HG03558 (cell line): Measurements from ENCODE around the gene SLC35E2B.
"Not testable (repeated sequence)": the region's sequence is repeated elsewhere in the genome, so short reads cannot be mapped to it uniquely, and the experiment has no call there.

Source experiments
- ATAC-seq: cut with Tn5 transposase; IDR thresholded peaks from one replicate; pipeline ENCODE4 v1.9.1; 2021; ENCODE audit warnings: moderate number of reproducible peaks; ENCODE audit not compliant: unreplicated experiment; ENCODE audit errors: extremely low read depth

SLC35E2B gene

DNA sequence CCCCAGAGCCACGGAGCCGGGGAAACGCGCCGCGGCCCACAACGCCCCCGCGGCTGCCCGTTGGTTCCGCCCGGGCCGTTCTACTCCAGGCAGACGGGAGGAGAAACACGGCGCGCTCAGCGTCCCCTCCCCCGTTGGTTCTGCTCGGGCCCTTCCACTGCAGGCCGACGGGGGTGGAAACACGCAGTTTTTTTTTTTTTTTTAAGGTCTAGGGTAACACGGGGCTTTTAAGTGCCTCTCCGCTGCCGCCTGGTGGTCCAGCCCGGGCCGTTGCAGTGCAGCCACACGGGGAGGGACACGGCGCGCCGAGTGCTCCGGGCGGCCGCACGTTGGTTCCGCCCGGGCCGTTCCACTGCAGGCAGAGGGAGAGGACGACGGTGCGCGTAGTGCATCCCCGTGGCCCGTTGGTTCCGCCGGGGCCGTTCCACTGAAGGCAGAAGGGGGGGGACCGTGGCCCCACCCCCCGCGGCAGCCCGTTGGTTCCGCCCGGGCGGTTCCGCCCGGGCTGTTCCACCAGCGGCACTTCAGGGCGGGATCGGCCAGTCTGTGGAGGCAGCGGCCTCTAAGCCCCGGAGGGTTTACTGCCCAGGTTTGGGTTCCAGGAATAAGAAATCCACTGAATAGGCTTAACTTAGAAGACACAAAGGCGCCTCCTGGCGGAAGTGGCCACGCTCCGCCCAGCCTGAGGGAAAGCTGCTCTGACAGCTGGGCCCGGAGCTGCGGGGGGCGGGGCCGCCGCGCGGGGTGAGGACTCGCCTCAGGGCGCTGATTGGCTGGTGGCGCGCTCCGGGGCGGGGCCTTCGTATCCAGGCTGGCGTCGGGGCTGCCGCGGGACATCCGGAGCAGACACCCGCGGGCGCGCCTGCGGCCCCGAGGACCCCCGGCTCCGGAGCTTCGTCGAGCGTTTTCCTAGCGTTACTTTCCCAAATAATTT lies at the start of gene SLC35E2B:
Gene SLC35E2B, minus strand, starts transcription at position 82 of the 934 bp plus-strand sequence. CDS start 16,096 bp downstream, outside the sequence.
- ATAC-seq, result peak; percentile 53

DNA sequence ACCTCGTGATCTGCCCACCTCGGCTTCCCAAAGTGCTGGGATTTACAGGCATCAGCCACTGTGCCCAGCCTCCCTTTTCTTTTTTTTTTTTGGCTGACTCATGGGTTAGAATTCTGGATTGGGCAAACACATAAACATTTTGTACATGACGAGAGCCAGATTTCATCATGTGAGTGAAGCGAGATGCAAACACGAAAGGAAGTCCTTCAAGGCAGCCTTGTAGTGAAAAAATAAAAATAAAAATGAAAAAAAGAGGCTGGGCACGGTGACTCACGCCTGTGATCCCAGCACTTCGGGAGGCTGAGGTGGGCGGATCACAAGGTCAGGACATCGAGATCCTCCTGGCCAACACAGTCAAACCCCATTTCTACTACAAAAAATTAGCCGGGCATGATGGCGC lies 48.4 kb upstream of the SLC35E2B start:
- not testable (repeated sequence) for ATAC-seq

DNA sequence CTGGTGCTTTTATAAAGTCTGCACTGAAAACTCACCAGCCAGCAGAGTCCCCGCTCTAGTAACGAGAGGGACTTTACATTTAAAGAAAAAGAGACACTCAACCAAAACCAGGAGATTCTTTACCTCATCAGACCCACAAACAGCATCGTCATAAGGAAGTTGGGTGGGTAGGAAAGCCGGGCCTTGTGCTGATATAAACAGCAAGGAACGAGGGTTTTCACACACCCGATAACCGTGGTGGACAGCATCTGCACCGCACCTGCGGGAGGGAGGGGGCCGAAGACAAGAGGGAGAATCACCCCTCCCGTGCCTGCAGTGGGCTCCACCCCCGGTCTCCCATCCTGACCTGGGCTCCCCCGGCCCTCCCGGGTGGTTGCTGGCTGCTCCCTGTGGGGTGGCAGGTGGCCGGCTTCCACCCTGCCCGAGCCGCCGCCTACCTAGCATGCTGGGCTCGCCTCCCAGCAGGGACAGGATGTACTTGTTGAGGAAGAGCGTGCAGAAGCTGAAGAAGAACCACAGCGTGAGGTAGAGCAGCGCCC lies 46.3 kb upstream of the SLC35E2B start:
- ATAC-seq, result not testable (repeated sequence)

DNA sequence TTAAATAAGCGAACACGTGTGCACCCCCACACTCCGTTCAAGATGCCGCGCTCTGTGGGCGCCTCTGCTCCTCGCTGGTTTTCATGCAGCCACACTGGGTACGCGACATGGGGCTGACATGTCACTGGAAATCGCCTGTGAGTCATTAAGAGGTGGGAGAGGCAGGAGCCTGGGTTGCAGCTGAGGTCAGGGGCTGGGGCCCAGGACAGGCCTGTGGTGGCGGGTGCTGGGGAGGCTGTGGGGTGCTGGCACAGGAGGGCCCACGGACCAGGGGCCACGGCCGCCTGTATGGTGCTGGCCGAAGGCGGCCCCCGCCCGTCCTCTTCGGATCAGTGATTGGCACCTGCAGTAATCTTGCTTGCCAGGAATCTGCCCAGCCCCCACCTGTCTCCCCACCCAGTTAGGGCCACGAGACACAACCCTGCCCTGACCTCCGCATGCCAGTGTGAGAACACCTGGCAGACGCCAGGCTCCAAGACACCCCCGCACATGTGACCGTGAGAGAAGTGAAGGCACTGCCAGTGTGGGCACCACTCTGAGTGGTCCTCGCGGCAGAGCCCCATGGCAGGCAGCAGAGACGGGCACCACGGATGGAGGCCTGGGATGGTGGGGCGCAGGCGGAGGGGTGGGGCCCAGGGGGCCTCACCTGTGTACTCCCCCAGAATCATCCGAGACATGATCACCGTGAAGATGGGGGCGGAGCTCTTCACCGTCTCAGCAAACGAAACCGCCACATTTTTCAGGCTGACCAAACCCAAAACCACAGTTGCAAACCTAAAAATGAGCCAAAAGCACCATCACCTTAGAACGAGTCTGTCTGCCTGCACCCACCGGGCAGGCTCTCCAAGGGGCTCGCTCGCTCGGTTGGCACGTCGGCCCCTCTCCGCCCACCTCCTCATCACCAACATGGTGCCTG lies 45.3 kb upstream of the SLC35E2B start:
- ATAC-seq, result not testable (repeated sequence)

DNA sequence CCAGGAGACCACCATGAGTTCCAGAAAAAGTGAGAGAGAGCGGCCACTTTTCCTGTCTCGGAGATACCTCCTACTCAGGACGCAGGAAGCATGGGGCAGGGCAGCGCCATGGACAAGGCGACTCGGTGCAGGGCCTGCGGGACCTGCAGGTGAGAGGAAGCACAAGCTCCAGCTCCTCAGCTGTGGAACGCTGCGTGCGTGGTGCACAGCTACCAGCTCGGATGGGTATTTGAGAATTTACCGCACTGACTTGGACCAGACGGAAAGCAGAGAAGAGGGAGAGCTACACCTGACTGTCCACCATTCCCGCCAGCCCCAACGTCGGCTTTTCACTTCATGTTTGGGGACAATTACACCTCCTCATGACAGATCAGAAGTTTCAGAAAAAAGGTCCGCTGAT lies 39.8 kb upstream of the SLC35E2B start:
- ATAC-seq, result no peak

DNA sequence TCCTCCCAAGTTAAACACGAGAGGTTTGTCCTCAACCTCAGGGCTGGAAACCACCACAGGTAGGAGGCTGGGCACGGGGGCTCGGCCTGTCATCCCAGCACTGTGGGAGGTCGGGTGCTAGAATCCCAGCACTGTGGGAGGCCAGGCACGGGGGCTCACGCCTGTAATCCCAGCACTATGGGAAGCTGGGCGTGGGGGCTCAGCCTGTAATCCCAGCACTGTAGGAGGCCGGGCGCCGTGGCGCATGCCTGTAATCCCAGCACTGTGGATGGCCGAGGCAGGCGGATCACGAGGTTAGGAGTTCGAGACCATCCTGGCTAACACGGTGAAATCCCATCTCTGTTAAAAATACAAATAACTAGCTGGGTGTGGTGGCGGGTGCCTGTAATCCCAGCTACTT lies 38.3 kb upstream of the SLC35E2B start:
- ATAC-seq, result no peak

DNA sequence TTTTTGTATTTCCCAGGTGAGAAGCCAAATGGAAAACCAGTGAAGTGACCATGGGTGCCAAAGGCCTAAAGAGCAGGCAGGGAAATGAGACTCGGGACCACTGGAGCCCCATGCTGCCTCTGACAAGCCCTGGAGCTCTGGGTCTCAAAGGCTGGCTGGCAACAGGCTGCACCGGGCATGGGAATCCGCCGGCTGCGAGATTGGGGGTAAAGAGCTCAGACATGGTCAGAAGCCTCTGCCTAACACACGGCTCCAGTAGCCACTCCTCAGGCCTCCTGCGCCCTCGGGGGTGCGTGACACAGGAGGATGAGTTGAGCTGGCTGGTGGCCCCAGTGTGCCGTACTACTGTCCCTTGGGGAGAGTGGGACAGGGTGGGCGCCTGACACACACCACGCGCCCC lies 37.6 kb upstream of the SLC35E2B start:
- ATAC-seq, result not testable (repeated sequence)

DNA sequence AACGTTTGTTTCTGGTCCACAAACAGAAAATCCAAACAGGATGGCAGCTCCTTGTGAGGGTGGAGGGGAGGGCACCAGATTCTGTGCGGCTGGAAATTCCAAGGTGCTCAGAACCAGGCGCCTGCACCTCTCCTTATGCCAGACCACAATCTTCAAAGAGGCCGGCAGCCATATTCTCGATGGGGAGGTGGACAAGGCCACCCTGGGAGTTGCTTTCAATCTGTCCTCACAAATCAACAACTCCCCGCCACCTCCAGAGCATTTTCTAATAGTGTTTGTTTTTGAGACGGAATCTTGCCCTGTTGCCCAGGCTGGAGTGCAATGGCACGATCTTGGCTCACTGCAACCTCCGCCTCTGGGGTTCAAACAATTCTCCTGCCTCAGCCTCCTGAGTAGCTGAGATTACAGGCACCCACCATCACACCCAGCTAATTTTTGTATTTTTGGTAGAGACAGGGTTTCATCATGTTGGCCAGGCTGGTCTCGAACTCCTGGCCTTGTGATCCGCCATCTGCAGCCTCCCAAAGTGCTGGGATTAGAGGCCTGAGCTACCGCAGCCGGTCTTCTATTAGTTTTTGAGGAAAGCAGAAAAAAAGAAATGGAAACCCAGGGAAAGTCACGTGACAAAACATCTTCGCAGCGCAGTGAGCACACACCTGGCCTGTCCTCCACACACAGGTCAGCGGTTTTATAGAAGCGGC lies 36.7 kb upstream of the SLC35E2B start:
- ATAC-seq, result not testable (repeated sequence)

DNA sequence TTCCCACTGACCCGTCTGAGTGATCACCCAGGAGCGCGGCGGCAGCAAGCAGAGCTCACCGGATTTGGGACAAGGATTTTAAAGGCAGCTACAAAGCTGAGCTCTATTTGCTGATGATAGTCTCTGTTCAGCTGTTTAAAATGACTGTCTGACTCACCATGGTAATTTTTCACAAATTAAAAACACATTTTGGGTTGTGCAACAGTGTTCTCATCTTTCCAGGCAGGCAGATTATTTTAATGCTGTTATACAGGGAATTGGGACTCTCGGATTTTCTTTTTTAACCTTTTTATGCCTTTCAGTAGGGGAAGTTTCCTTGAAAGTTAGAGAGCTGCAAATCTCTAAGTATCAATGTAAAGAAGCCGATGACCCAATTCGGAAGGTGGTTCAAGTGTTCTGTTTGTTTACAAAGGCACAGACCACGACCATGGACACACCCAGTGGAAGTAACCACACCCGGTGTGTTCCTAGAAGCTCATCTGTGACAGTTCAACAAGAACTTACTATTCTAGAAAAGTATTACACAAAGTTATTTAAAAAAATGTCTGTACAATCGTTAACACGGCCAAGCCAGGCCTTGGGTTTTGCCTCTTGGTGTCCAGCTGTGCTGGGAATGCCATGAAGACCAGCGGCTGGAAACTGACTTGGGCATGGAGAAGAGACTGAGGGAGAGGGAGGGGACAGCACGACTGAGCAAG lies 35.9 kb upstream of the SLC35E2B start:
- not testable (repeated sequence) for ATAC-seq

DNA sequence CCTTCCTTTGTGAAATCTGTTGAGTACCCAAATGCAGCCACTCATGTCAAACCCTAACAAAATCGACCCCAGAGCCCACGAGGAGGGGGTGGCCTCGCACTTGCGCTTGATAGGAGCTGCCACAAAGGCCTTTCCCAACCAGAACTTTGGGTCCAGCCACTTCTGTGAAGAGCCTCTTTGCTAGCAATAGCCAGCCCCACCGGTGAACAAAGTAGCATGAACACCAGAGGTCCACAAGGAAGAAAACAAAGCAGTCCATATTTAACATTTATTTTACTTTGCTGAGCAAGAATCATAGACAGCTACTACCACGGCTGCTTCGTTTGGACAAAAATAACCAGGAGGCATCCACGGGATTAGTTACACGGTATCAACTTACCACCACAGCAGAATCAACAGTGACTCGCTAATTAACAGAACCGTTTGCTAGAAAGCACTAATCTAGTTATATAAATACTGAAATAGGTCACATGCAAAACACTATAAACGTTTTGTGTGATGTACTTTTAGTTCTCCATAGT lies 34.6 kb upstream of the SLC35E2B start:
- not testable (repeated sequence) for ATAC-seq

DNA sequence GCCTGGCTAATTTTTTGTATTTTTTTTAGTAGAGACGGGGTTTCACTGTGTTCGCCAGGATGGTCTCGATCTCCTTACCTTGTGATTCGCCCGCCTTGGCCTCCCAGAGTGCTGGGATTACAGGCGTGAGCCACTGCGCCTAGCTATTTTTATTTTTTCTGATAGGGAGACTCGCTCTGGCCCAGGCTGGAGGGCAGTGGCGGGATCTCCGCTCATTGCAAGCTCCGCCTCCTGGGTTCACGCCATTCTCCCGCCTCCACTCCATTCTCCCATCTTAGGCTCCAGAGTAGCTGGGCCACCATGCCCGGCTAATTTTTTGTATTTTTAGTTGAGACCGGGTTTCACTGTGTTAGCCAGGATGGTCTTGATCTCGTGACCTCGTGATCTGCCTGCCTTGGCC lies 33.5 kb upstream of the SLC35E2B start:
- not testable (repeated sequence) for ATAC-seq

DNA sequence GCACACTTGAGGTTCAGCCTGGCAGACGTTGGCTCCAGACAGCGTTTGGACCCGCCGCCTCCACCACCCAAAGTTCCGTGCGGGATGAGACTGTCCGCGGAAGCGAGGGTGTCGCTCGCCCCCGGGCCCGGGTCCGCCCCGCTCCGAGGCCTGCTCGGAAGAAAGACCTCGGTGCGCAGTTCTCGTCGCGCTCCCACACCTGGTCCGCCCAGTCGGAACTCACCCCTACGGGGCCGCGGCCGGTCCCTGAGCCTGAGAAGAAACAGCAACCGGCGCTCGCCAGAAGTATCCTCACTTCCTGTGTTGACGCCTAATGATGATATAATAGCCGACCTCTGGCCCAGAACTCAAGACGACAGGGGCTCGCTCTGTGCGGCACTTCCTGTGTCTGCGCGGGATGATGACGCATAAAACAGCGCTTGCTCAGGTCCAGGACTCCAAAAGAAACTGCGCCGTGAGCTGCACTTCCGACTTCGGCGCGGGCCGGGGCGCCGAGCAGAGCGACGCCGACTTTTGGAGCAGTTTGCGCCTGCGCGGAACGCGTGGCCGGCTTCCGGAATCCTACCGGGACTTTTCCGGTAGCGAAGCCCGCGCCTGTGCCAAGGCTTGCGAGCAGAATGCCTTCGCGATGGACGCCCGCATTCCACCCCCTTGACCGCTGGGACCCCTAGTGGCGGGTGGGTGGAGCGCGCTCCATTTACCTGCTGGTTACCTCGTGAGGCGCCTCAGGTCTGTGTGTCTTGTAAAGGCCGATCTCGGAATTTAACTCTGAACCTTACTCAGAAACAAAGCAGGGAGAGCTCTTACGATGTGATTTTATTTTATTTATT lies 31.7 kb upstream of the SLC35E2B start, which contains the start of gene CDK11A:
Gene CDK11A, minus strand, starts transcription at position 323 of the 830 bp plus-strand sequence. CDS start 1,539 bp downstream, outside the sequence.
- ATAC-seq, result peak; percentile 83

DNA sequence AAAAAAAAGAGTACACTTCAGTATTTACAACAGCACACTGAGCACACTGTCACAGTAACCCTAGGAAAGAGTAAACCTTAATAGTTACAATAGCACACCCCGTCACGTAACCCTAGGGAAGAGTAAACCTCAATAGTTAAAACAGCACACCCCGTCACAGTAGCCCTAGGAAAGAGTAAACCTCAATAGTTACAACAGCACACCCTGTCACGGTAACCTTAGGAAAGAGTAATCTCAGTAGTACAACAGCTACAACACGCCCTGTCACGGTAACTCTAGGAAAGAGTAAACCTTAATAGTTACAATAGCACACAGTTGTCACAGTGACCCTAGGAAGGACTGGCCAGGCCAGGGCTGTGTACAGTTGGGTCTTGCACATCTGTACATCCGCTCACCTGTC lies 28.6 kb upstream of the SLC35E2B start:
- no peak for ATAC-seq

DNA sequence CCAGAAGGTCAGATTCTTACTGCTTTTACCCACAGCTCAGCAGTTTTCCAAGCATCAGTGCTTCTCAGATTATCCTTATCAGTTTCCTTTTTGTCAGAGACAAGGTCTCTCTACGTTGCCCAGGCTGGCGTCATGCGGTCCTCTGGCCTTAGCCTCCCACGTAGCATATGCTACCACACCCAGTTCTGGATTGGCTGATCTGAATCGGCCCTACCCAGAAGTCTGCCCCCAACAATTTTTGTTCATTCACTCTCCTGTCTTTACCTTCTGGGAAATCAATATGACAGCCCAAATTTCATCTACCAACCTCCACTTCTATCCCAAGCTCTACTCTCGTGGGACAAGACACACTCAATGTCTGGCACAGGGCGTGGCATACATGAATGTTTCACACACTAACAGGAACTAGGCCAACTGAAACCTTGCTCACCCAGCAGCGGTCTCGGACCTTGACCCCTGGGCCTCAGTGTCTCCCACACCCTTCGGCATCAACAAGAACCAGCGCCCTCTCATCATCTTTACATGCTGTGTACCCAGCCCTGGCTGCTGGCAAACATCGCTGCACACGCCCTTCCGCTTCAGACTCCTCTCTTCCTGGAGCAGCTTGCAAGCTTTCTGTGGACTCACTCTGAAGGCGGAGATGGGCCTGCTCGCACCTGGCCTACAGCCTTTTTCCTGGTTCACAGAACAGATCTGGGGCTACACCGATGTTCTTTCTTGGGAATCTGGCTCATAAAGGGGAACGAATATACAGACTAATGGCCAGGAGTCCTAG lies 22.7 kb upstream of the SLC35E2B start:
- not testable (repeated sequence) for ATAC-seq

DNA sequence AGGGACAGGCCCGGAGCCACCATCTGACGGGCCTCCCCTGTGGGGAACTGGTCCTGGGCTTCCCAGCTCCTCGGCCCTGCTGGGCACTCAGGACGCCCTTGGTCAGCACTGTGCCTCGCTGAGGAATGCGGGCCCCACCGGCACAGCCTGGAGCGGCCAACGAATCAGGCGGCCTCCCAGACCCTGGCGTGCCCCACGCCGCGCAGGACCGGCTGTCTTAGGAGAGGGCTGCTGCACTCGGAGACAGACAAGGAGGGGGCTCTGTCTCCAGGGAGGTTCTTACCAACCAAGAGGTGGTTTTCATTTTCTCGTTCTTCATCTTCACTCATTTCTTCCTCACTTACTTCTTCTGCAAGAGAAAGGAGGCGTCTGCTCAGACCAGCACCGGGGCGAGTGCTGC lies 15.3 kb upstream of the SLC35E2B start:
- ATAC-seq, result not testable (repeated sequence)

DNA sequence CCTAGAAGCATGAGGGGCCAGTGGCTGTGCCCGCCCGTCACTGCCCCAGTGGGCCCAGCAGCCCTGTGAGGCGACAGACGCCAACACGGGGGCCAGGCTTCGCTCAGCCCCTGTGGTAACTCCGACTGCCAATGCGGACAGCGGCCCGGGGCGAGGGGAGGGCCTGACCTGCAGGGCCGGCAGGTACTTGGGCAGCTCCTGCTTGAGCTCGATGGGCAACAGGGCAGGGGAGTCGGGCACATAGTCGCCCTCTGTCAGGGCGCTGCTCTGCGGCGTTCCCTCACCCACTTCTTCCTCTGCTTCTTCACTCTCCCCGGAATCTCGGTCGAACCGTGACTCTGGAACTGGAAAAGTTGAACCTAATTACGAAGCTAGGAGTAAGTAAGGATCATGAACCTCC lies 14.6 kb upstream of the SLC35E2B start:
- ATAC-seq, result not testable (repeated sequence)

DNA sequence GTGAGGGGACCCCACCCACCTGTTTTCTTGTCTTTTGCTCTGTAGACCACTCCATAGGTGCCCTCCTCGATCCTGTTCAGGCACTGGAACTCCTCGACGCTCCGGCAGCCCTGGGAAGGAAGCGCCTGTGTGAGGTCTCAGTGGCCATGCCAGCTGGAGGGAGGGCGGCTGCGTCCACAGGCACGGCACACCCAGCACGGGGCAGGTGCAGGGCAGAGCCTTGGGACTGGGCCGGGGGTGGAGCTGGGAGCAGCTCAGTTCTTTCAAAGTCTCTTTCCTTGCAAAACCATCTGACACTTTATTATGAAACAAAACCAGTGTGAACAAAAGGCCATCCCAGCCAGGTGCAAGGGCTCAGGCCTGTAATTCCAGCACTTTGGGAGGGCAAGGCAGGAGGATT lies 13.0 kb upstream of the SLC35E2B start:
- not testable (repeated sequence) for ATAC-seq
